ENCODE data around the gene KRTAP17-1.
A peak's percentile ranks its signal among the peaks of the same experiment; 100 is the strongest.
"Not testable (repeated sequence)": the region's sequence is repeated elsewhere in the genome, so short reads cannot be mapped to it uniquely, and the experiment has no call there.

The KRTAP17-1 gene

GRCh38 chr17:41294016-41294415, 21.5 kb downstream of the KRTAP17-1 start:
- TF ChIP-seq, protein P1, sequence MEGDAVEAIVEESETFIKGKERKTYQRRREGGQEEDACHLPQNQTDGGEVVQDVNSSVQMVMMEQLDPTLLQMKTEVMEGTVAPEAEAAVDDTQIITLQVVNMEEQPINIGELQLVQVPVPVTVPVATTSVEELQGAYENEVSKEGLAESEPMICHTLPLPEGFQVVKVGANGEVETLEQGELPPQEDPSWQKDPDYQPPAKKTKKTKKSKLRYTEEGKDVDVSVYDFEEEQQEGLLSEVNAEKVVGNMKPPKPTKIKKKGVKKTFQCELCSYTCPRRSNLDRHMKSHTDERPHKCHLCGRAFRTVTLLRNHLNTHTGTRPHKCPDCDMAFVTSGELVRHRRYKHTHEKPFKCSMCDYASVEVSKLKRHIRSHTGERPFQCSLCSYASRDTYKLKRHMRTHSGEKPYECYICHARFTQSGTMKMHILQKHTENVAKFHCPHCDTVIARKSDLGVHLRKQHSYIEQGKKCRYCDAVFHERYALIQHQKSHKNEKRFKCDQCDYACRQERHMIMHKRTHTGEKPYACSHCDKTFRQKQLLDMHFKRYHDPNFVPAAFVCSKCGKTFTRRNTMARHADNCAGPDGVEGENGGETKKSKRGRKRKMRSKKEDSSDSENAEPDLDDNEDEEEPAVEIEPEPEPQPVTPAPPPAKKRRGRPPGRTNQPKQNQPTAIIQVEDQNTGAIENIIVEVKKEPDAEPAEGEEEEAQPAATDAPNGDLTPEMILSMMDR (IDR thresholded peaks at IDR 0.05; ENCODE audit: control extremely low read depth, extremely low read depth, low read depth, missing control alignments), result no peak
- CTCF ChIA-PET, result no interaction called here
- no peak for DNase-seq (ENCODE audit: extremely low spot score)
- POLR2A ChIA-PET, result no interaction called here

DNA sequence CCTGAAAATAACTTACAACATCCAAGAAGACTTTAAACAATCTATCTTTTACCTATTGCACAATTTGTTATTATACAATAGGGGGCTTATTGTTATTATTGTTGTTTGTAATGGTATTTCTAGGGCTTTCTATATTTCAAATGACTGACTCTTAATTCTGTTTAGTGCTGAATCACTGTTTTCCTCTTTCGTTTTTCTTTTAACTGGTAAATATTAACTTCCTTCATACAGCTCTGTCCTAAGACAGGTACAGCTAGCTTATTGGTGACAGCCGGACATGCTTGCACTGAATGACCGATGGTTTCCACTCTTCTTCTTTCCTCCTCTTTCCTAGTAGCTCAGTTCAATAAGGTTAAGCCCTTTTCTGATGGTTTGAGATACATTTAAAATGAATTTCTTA, 28.5 kb downstream of the KRTAP17-1 start:
- TF ChIP-seq, protein P1 (IDR thresholded peaks at IDR 0.05; ENCODE audit: control extremely low read depth, extremely low read depth, low read depth, missing control alignments), result no peak
- ChIA-PET CTCF (no interaction called here), POLR2A (no interaction called here)
- DNase-seq (ENCODE audit: extremely low spot score), result peak; percentile 1

DNA sequence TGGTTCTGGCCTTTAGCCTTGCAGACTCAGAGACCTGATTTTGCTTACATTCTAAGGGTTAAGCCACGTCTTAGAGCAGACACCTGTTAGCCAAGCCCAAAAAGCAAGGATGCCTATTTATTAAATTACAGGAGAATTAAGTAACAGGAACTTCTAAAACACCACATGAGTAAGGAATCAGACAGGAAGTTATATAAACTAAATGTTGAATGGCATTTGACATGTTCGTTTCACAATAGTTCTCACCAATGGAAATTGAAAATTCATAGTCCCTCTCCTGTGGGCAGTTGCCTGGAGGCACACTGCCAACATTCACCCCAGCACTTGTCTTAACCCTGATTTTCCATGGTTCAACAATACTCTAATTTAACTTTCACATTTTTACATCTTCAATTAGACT, 31.0 kb downstream of the KRTAP17-1 start:
- CTCF ChIA-PET, result no interaction called here
- TF ChIP-seq, protein P1 (IDR thresholded peaks at IDR 0.05; ENCODE audit: control extremely low read depth, extremely low read depth, low read depth, missing control alignments), result no peak
- POLR2A ChIA-PET, result no interaction called here
- DNase-seq (ENCODE audit: extremely low spot score), result no peak

DNA sequence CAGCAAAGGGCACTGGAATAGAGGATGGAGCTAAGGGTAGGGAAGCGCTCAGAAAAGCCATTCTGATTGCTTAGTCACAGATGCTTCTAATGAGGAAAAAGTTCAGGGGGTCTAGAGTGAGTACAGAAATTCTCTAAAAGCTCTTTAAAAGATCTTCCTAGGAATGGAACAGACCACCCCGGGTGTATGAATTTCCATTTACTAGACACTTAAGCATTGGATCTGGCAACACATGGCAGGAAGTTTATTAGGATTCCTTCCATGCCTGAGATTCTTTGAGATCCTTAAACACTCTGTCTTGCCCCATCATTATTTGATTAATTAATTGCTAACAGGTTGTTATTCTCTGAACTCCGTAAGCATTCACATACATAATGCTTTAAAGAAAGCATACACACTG, 31.5 kb downstream of the KRTAP17-1 start:
- TF ChIP-seq, protein P1 (IDR thresholded peaks at IDR 0.05; ENCODE audit: control extremely low read depth, extremely low read depth, low read depth, missing control alignments), result no peak
- ChIA-PET CTCF (no interaction called here), POLR2A (no interaction called here)
- DNase-seq (ENCODE audit: extremely low spot score), result no peak

DNA sequence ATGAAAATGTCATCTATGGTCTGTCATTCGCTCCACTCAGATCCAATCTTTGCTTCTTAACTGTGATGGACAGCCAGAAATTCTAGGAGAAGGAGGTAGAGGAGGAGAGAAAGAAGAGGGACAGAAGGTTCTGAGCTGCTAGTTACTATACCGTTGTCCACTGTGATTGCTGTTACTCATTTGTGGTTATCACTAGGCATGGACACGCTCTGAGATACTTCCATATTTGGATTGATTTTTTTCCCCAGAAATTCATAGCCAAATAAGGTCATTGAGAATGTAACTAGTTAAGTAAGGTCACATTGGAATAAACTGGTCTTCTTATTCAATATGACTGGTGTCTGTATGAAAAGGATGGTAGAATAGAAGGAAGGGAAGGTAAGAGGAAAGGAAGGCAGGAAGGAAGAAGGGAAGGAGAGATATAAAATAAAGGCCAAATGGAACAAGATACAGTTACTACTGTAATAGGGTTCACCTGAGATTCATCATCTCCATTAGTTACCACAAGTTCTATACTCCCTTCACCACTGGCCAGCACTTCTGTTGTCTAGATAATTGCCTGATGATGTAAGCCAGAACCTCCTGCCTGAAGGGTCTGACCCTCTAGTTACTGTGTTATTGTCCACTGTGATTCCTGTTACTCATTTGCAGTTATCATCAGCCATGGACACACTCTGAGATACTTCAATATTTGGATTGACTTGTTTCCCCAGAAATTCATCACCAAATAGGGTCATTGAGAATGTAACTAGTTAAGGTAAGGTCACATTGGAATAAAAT, 37.1 kb downstream of the KRTAP17-1 start:
- TF ChIP-seq, protein P1 (IDR thresholded peaks at IDR 0.05; ENCODE audit: control extremely low read depth, extremely low read depth, low read depth, missing control alignments), result no peak
- CTCF ChIA-PET, result interaction anchor here (1.5 kb wide), 1 partner anchor 15 kb away, joined by 3 read pairs; no protein-coding TSS in a partner anchor
- POLR2A ChIA-PET, result no interaction called here
- no peak for DNase-seq (ENCODE audit: extremely low spot score)

DNA sequence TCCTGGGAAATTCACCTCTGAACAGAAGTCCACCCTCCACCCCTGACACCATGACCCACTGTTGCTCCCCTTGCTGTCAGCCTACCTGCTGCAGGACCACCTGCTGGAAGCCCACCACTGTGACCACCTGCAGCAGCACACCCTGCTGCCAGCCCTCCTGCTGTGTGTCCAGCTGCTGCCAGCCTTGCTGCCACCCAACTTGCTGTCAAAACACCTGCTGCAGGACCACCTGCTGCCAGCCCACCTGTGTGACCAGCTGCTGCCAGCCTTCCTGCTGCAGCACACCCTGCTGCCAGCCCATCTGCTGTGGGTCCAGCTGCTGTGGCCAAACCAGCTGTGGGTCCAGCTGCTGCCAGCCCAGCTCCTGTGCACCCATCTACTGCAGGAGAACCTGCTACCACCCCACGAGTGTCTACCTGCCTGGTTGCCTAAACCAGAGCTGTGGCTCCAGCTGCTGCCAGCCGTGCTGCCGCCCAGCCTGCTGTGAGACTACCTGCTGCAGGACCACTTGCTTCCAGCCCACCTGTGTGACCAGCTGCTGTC, 39.8 kb downstream of the KRTAP17-1 start, which contains the start of gene KRTAP9-7:
Gene KRTAP9-7, plus strand, starts transcription at position 51 of the 543 bp plus-strand sequence. Its CDS starts 0 bp downstream, at position 51.
- DNase-seq (ENCODE audit: extremely low spot score); POLR2A ChIA-PET: not testable (repeated sequence)
- CTCF ChIA-PET, result interaction anchor here (1.0 to 1.2 kb wide), 2 partner anchors 15 to 17 kb away, joined by 3 read pairs; no protein-coding TSS in a partner anchor

DNA sequence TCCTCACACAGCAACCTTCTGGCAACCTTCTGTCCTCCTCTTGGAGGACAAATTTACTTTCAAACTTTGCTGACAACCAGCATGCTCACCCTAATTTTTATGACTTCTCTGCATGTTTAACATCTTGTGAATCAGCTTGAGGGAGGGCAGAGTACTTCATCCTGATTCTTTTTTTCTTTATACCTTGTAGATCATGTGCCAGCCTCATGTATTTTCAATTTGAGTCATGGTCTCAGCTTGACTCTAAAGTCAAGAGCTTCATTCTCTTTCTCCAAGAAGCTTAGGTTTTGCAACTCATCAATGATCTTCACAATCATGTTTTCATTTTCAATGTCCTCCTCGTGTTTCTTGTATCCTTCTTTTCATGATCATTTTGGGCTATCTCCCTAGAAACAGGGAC, 43.7 kb downstream of the KRTAP17-1 start:
- DNase-seq (ENCODE audit: extremely low spot score), result no peak
- TF ChIP-seq, protein P1 (IDR thresholded peaks at IDR 0.05; ENCODE audit: control extremely low read depth, extremely low read depth, low read depth, missing control alignments), result no peak
- POLR2A ChIA-PET, result no interaction called here
- CTCF ChIA-PET, result no interaction called here

GRCh38 chr17:41271323-41271722, 44.2 kb downstream of the KRTAP17-1 start:
- DNase-seq (ENCODE audit: extremely low spot score); CTCF ChIA-PET; POLR2A ChIA-PET: not testable (repeated sequence)

All from GM10248 (cell line).